Endothelial cell (in vitro differentiated cells): Measurements from ENCODE around the gene TENM3. TPM values are rescaled to one million over a fixed set of nuclear protein-coding genes. Genes with fewer than 3 reads are reported as not detected.
"Not testable (repeated sequence)": the region's sequence is repeated elsewhere in the genome, so short reads cannot be mapped to it uniquely, and the experiment has no call there.

Source experiments
- DNase-seq: peaks from one replicate; pipeline ENCODE4 v3.0.0; 2021; ENCODE audit warnings: low spot score
- H3K27ac Mint-ChIP-seq: one replicate; pipeline ENCODE4 v1.8.0; 2021; ENCODE audit warnings: mixed read lengths, inconsistent platforms; ENCODE audit not compliant: unreplicated experiment
- H3K27me3 Mint-ChIP-seq: one replicate; pipeline ENCODE4 v1.8.0; 2021; ENCODE audit warnings: mild to moderate bottlenecking, moderate library complexity, mixed read lengths, inconsistent platforms; ENCODE audit not compliant: unreplicated experiment
- H3K36me3 Mint-ChIP-seq: one replicate; pipeline ENCODE4 v1.8.0; 2021; ENCODE audit warnings: mild to moderate bottlenecking, low read depth, mixed read lengths, inconsistent platforms; ENCODE audit not compliant: unreplicated experiment
- H3K4me1 Mint-ChIP-seq: one replicate; pipeline ENCODE4 v1.8.0; 2021; ENCODE audit warnings: mild to moderate bottlenecking, mixed read lengths, inconsistent platforms; ENCODE audit not compliant: unreplicated experiment
- H3K4me3 Mint-ChIP-seq: one replicate; pipeline ENCODE4 v1.8.0; 2021; ENCODE audit warnings: mild to moderate bottlenecking, mixed read lengths, inconsistent platforms; ENCODE audit not compliant: unreplicated experiment
- H3K9me3 Mint-ChIP-seq: one replicate; pipeline ENCODE4 v1.8.0; 2021; ENCODE audit warnings: mixed read lengths, inconsistent platforms; ENCODE audit not compliant: unreplicated experiment
- CTCF ChIP-seq: fragments of 200-600 bp; sonication (generic); IDR thresholded peaks from one replicate; pipeline ENCODE4 v1.5.0; 2021; ENCODE audit warnings: antibody characterized with exemption; ENCODE audit not compliant: unreplicated experiment
- total RNA-seq: library from RNA; stranded (reverse); fragmentation: NEBNext Ultra II Directional; extraction: Animal tissue kit (Norgen Biotek cat#: 25700); gene quantifications from one replicate; pipeline ENCODE4 v1.2.1, GENCODE V29; 2021; ENCODE audit not compliant: unreplicated experiment

Gene TENM3
- total RNA-seq, 1 donor from 2014 or later: 29.7 TPM

GRCh38 chr4:182238355-182238931 is 4.8 kb upstream of the TENM3 start:
- Mint-ChIP-seq H3K27ac (no peak overlapping the region), H3K36me3 (no peaks in the 10 kb centered on the region), H3K4me1 (no peaks in the 10 kb centered on the region), H3K4me3 (no peak overlapping the region), H3K9me3 (no peaks in the 10 kb centered on the region), H3K27me3 (peaks cover 2% of the 10 kb centered on the region)
- TF ChIP-seq CTCF: no peak
- DNase-seq: no peak

- H3K27ac Mint-ChIP-seq: no peak overlapping the region
- DNase-seq: no peak
- no peak overlapping the region for H3K4me3 Mint-ChIP-seq
Measured at GRCh38 chr4:182240161-182241130, 2.8 kb upstream of the TENM3 start.

GRCh38 chr4:182242260-182242659 is 942 bp upstream of the TENM3 start:
- not testable (repeated sequence) for H3K27me3 Mint-ChIP-seq, H3K4me1 Mint-ChIP-seq, DNase-seq, H3K36me3 Mint-ChIP-seq, H3K27ac Mint-ChIP-seq, H3K4me3 Mint-ChIP-seq, H3K9me3 Mint-ChIP-seq

More at GRCh38 chr4:182240161-182241130, 2.8 kb upstream of the TENM3 start:
- no peak for TF ChIP-seq CTCF
- H3K27me3 Mint-ChIP-seq: peaks cover 2% of the 10 kb centered on the region
- H3K36me3 Mint-ChIP-seq: no peaks in the 10 kb centered on the region
- H3K4me1 Mint-ChIP-seq: no peaks in the 10 kb centered on the region
- no peaks in the 10 kb centered on the region for H3K9me3 Mint-ChIP-seq

- H3K27me3 Mint-ChIP-seq: peaks cover 5% of the 10 kb centered on the region
- no peaks in the 10 kb centered on the region for H3K9me3 Mint-ChIP-seq
- H3K36me3 Mint-ChIP-seq: no peaks in the 10 kb centered on the region
- no peak for DNase-seq
- no peak overlapping the region for H3K4me3 Mint-ChIP-seq
- peaks cover 4% of the 10 kb centered on the region for H3K4me1 Mint-ChIP-seq
- TF ChIP-seq CTCF: no peak
- no peak overlapping the region for H3K27ac Mint-ChIP-seq
Measured at GRCh38 chr4:182242787-182243186, 415 bp upstream of the TENM3 start.

GRCh38 chr4:182245041-182245440 is 1.8 kb downstream of the TENM3 start:
- H3K4me3 Mint-ChIP-seq: no peak overlapping the region
- H3K36me3 Mint-ChIP-seq: no peaks in the 10 kb centered on the region
- H3K27ac Mint-ChIP-seq: no peak overlapping the region
- no peak for DNase-seq
- peaks cover 4% of the 10 kb centered on the region for H3K4me1 Mint-ChIP-seq
- peaks cover 5% of the 10 kb centered on the region for H3K27me3 Mint-ChIP-seq
- no peak for TF ChIP-seq CTCF
- no peaks in the 10 kb centered on the region for H3K9me3 Mint-ChIP-seq
